AG10803 (cell line): ENCODE measurements around the gene POLR2J.
"Not testable (repeated sequence)": the region's sequence is repeated elsewhere in the genome, so short reads cannot be mapped to it uniquely, and the experiment has no call there.

Experiments used
- DNase-seq: peaks from one replicate; pipeline ENCODE4 v3.0.0; 2010; ENCODE audit warnings: low read depth
- H3K4me3 ChIP-seq: 2 replicates; pipeline ENCODE4 v1.5.1; 2011; ENCODE audit warnings: mild to moderate bottlenecking, low read length, control low read depth
- TF ChIP-seq, protein P1 (sequence below): conservative IDR thresholded peaks from 2 replicates; pipeline ENCODE4 v1.5.1; 2011; ENCODE audit warnings: mild to moderate bottlenecking, low read length, control low read depth, inconsistent platforms

The POLR2J gene

DNA sequence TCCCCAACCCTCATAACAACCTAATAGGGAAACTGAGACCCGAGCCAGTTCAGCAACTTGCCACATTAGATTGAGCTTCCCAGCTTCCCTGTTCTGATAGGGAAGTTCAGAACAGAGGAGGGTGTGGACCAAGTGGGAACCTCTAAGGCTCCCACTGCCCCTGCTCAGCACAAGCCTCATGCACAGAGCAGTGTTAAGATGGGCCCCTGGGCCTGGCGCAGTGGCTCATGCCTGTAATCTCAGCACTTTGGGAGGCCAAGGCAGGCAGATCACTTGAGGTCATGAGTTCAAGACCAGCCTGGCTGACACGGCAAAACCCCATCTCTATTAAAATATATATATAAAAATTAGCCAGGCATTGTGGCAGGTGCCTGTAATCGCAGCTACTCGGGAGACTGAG lies 18.6 kb upstream of the POLR2J start:
- H3K4me3 ChIP-seq, DNase-seq: not testable (repeated sequence)

DNA sequence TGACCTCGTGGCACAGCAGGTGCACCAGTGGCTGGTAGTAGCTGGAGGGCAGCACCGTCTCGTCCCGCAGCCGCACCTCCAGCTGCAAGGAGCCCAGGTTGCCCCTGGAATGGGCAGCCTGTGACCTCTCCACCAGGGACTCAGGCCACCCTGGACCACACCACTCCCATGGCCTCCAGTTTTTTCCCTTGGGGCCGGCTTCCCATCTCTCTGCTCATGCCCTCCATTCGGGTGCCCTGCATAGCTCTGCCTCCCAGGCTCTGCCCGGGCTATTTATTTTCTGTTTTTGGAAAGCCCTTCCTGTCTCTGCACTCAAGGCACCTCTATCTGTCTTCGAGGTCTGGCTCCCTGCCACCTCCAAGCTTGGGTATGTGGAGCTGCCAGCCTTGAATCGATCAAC lies 18.1 kb upstream of the POLR2J start:
- DNase-seq = not testable (repeated sequence)

DNA sequence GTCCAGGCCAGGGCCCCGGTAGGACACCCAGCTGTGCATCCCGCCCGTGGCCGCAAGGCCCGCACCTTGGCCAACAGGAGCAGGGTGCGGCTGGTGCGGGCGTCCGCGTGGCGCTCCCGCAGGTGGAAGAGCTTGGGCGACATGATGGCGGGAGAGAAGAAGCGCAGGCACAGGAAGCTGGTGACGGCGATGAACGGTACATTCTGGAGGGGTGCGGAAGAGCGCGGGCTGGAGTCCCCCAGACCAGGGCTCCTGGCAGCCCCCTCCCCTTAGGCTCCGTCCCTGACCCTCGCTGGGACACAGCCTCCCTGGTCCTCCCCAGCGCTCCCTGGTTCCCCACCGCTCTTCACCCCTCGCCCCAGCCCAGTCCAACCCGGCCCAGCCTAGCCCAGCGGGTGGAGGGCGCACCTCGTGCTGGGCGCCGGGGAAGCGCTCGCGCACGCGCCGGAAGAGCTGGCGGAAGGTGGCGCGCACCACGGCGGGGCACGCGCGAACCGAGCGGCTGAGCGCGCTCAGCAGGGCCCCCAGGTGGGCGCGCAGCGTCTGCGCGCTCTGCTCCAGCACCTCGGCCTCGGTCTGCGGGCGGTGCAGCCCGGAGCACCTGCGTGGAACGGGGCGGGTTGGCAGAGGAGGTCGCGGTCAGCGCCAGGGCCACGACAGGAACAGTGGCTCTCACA lies 15.9 kb upstream of the POLR2J start:
- not testable (repeated sequence) for DNase-seq

More for the DNA sequence above, 18.1 kb upstream of the POLR2J start:
- not testable (repeated sequence) for H3K4me3 ChIP-seq

DNA sequence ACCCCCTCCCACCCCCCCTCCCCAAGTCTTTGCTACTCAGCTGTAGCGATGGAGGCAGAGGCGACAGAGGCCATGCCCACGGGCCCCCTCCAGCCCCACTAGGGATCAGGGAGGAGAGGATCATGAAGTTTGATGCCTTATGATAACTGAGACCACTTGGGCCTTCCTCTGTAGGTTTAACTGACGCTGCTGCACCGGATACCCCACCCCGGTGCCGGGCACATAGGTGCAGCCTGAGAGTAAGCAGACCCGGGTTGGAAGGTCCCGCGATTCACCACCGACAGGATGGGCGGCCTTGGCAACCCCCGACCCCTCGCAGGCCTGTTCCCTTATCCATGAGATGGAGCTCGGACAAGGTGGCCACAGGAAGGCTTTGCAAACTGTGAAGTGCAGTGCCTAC lies 15.3 kb upstream of the POLR2J start:
- DNase-seq, H3K4me3 ChIP-seq: not testable (repeated sequence)

More for the DNA sequence above, 15.9 kb upstream of the POLR2J start:
- not testable (repeated sequence) for H3K4me3 ChIP-seq

DNA sequence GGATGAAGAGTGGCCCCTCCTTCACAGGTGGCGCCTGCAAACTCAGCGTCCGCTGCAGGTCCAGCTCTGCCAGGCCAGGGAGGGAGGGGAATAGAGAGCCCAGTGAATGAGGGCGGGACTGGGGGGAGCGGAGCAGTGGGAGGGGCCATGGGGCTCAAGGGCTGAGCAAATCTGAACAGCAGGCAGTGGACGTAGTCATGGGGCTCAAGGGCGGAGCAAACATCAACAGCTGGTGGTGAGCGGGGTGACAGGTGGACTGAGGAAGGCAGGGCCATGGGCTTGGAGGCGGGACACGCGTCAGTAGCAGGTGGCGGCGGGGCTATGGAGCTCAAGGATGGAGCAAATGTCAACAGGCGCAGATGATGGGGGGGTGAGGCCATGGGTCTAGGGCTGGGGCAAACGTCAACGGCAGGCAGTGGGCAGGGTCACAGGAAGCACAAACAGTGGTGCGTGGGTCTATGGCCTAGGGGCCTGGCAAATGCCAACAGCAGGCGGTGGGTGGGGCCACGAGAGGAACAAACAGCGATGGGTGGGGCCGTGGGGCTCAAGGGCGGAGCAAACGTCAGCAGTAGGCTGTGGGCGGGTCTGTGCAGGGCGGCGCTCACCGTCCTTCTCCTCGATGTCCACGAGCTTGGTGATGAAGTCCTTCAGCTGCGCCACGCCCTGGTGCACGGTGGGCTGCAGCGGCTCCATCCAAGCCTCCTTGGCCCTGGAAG lies 14.7 kb upstream of the POLR2J start:
- not testable (repeated sequence) for DNase-seq, H3K4me3 ChIP-seq

DNA sequence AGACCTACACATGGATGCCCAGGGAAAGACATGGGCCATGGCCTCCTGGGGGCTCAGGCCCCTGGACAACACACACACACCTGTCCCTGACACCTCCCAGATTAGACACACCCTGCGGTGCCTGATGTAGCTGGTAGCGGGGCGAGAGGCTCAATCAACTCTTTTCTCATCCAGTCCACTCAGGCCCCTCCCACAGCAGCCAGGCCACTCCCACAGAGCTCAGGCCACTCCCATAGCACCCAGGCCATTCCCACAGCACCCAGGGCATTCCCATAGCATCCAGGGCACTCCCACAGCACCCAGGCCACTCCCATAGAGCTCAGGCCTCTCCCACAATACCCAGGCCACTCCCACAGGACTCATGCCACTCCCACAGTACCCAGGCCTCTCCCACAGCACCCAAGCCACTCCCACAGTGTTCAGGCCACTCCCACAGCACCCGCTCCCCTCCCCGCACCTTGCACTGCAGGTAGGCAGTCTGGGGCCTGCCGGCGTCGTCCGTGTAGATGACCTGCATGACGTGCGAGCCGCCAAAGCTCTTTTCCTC lies 11.9 kb upstream of the POLR2J start:
- not testable (repeated sequence) for DNase-seq, H3K4me3 ChIP-seq

DNA sequence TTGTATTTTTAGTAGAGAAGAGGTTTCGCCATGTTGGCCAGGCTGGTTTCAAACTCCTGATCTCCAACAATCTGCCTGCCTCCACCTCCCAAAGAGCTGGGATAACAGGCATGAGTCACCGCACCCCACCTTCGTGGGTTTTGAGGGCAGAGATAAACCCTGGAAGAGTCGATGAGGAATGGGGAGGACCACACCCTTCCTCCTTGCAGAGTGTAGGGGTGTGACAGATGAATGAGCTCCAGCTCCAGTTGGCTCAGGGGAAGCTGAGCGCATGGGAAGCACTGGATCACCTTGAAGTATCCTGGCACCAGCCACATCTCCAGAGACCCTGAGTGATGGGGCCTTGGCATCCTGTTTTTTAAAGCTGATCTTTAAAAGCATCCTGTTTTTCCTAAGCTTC lies 5.6 kb upstream of the POLR2J start:
- DNase-seq, H3K4me3 ChIP-seq: not testable (repeated sequence)

DNA sequence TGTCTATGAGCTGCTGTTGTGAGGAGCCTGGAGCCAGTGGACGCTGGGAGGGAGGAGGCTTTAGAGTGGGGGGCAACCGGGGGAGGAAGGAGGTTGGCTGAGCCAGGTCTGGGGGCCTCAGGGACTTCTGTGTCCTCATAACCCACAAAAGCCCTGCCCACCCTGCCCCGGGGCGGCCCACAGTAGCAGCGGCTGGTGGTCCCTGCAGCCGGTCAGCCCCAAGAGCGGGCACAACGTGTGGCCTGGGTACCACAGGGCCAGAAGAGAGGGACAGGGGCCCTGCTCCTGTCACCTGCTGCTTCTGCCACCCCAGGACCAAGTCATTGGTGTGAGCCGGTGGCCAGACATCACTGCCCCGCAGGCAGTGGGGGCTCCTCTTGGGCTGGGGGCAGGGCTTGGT lies 3.2 kb upstream of the POLR2J start:
- not testable (repeated sequence) for H3K4me3 ChIP-seq

DNA sequence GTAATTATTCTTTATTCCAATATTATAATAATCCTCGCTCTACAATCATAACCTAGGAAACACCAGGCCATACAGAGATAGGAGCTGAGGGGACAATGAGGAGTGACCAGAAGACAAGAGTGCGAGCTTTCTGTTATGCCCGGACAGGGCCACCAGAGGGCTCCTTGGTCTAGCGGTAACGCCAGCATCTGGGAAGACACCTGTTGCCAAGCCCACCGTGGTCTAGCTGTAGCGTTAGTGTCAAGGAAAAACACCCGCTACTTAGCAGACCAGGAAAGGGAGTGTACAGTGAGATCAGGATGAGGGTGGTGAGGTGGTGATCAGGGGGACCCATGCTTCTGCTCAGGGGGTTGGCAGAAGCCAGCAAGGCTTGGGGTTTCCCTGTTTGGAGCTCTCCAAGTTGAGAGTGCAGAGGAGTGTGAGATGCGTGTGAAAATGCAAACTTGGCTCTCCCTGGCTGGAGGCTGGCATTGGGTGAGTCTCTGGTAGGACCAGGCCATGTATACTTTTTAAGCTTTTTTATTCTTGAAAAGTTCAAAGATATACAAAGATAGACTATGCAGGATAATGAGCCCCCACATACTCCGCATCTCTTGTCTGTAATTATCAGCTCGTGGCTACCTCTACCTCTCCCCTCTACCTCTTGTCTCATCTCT lies 1.4 kb upstream of the POLR2J start:
- not testable (repeated sequence) for DNase-seq, H3K4me3 ChIP-seq
- TF ChIP-seq, protein P1, sequence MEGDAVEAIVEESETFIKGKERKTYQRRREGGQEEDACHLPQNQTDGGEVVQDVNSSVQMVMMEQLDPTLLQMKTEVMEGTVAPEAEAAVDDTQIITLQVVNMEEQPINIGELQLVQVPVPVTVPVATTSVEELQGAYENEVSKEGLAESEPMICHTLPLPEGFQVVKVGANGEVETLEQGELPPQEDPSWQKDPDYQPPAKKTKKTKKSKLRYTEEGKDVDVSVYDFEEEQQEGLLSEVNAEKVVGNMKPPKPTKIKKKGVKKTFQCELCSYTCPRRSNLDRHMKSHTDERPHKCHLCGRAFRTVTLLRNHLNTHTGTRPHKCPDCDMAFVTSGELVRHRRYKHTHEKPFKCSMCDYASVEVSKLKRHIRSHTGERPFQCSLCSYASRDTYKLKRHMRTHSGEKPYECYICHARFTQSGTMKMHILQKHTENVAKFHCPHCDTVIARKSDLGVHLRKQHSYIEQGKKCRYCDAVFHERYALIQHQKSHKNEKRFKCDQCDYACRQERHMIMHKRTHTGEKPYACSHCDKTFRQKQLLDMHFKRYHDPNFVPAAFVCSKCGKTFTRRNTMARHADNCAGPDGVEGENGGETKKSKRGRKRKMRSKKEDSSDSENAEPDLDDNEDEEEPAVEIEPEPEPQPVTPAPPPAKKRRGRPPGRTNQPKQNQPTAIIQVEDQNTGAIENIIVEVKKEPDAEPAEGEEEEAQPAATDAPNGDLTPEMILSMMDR = peak; percentile 33

More for the DNA sequence above, 3.2 kb upstream of the POLR2J start:
- not testable (repeated sequence) for DNase-seq

DNA sequence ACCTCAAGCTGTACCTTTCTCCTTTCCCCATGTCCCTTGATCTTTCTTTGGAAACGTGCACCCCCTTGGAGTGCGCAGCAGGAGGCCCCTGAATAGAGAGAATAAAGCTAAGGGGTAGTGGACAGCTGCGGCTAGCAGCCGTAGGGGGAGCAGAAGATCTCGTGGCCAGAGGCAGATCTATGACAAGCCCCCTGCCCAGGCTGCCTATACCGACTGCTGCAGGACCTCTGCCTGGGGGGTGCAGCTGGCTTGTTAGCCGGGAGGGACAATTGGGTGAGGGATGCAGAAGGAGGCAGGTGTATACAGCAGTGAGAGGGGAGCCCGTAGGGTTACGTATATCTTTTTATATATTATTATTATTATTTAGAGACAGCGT lies 475 bp upstream of the POLR2J start:
- H3K4me3 ChIP-seq, DNase-seq: not testable (repeated sequence)

DNA sequence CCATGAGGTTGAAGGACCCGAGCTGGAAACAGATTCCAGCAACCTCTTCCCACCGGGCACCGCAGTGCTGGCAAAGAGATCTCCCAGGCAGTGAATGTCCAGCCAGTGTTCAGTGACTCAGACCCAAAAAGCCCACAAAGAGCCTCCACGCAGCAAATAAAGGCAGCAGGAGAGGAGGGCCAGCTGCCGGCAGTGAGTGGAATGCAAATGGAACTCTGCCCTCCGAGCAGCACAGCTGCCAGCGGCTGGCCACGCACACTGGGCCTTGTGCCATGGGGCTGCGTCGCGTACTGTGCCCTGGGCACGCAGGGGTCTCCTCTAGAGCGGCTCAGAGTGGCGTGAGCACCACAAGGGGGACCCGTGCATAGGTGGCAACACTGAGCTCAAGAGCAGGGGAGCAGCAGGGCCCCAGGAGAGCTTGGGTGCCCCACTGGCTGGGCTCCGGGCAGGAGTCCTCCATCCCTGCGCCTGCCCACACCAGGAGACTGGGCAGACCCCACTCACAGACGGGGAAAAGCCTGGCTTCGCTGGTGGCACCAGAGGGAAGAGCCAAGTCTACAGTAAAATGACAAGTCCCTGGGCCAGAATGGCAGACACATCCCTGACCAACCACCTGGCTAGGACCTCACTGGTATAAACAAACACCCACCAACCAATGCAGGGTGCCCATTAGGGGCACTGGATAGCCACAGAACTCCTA lies 3.8 kb downstream of the POLR2J start:
- not testable (repeated sequence) for DNase-seq, H3K4me3 ChIP-seq

DNA sequence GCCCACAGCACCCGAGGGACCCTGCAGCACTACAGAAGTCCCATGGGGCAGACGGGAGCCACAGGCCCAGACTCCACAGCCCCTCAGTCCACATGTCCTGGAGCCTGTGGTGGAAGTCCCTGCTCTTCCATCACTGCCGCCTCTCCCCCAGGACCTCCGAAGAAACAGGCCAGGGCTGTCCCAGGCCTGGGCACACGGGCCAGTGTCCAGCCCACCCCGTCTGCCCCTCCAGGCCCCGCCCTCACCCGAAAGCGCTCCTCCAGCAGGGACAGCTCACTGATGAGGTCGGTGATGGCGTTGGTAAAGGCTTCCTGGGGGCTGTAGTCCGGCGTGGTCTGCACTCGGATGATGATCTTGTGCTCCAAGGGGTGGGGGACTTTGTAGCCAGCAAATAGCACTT lies 4.6 kb downstream of the POLR2J start:
- H3K4me3 ChIP-seq, DNase-seq: not testable (repeated sequence)
